HEK293 (cell line): ENCODE data around the gene SLC22A8.

Experiments used
- CTCF ChIA-PET: fragments of 350-600 bp; formaldehyde crosslinking; extraction: SDS; loops from one replicate; lab custom pipeline; 2021; ENCODE audit warnings: antibody characterized with exemption; lab: Yijun Ruan, JAX
- POLR2A ChIA-PET: fragments of 300-600 bp; formaldehyde crosslinking; extraction: SDS; loops from one replicate; lab custom pipeline; 2020; ENCODE audit warnings: antibody characterized with exemption, inconsistent platforms; lab: Yijun Ruan, JAX
- H3K27ac ChIP-seq: fragments of 200-500 bp; sonication (Bioruptor generic); 2 replicates; pipeline ENCODE4 v1.5.1; 2014; ENCODE audit warnings: low read depth, low read length, control low read depth, inconsistent platforms; ENCODE audit errors: extremely low read depth
- H3K36me3 ChIP-seq, 2 experiments: fragments of 200-500 bp in 1 of 2; sonication (Bioruptor generic) in 1 of 2; 1 replicate in 1 of 2; 2 replicates in 1 of 2; pipeline ENCODE4 v1.5.1; 2014 to 2017; ENCODE audit warnings: inconsistent platforms in 2 of 2, low read length in 2 of 2; ENCODE audit not compliant: control insufficient read depth in 2 of 2, insufficient read depth in 1 of 2
- H3K4me1 ChIP-seq: fragments of 200-500 bp; sonication (Bioruptor generic); 2 replicates; pipeline ENCODE4 v1.5.1; 2014; ENCODE audit warnings: mild to moderate bottlenecking, low read length, inconsistent platforms; ENCODE audit not compliant: control insufficient read depth, insufficient read depth
- H3K4me3 ChIP-seq: 2 replicates; pipeline ENCODE4 v1.5.1; 2011; ENCODE audit warnings: low read depth, mild to moderate bottlenecking, control low read depth, low read length, moderate library complexity
- H3K9me3 ChIP-seq: fragments of 200-500 bp; sonication (Bioruptor generic); 2 replicates; pipeline ENCODE4 v1.5.1; 2014; ENCODE audit warnings: low read depth, low read length, inconsistent platforms; ENCODE audit not compliant: control insufficient read depth, insufficient read depth
- ATF2 ChIP-seq: fragments of 450-650 bp; formaldehyde crosslinking; IDR thresholded peaks from 2 replicates; pipeline ENCODE4 v1.5.1; 2016; ENCODE audit warnings: missing biosample characterization, missing genetic modification characterization, low read depth
- BCL11A ChIP-seq: fragments of 450-650 bp; formaldehyde crosslinking; IDR thresholded peaks from 2 replicates; pipeline ENCODE4 v1.5.1; 2016; ENCODE audit warnings: low read depth, missing biosample characterization, missing genetic modification characterization
- CTCF ChIP-seq: fragments of 450-650 bp; formaldehyde crosslinking; IDR thresholded peaks from 2 replicates; pipeline ENCODE4 v1.5.1; 2016; ENCODE audit warnings: missing biosample characterization, missing genetic modification characterization
- FEZF1 ChIP-seq: fragments of 450-650 bp; formaldehyde crosslinking; IDR thresholded peaks from 2 replicates; pipeline ENCODE4 v1.5.1; 2016; ENCODE audit warnings: missing biosample characterization, missing genetic modification characterization
- GLI2 ChIP-seq: fragments of 450-650 bp; formaldehyde crosslinking; IDR thresholded peaks from 2 replicates; pipeline ENCODE4; 2017; ENCODE audit warnings: missing biosample characterization, missing genetic modification characterization, low read depth, borderline replicate concordance
- KLF1 ChIP-seq: fragments of 450-650 bp; formaldehyde crosslinking; IDR thresholded peaks from 2 replicates; pipeline ENCODE4 v1.5.1; 2016; ENCODE audit warnings: missing biosample characterization, missing genetic modification characterization
- KLF7 ChIP-seq: fragments of 450-650 bp; formaldehyde crosslinking; IDR thresholded peaks from 2 replicates; pipeline ENCODE4 v1.5.1; 2016; ENCODE audit warnings: missing biosample characterization, missing genetic modification characterization, borderline replicate concordance
- KLF9 ChIP-seq: fragments of 450-650 bp; formaldehyde crosslinking; IDR thresholded peaks from 2 replicates; pipeline ENCODE4 v1.5.1; 2016; ENCODE audit warnings: missing biosample characterization, missing genetic modification characterization, low read depth
- SP2 ChIP-seq: fragments of 450-650 bp; formaldehyde crosslinking; IDR thresholded peaks from 2 replicates; pipeline ENCODE4 v1.5.1; 2016; ENCODE audit warnings: missing biosample characterization, missing genetic modification characterization
- ZBTB8A ChIP-seq: fragments of 450-650 bp; formaldehyde crosslinking; IDR thresholded peaks from 2 replicates; pipeline ENCODE4 v1.5.1; 2016; ENCODE audit warnings: missing biosample characterization, missing genetic modification characterization
- ZNF132 ChIP-seq: fragments of 450-650 bp; formaldehyde crosslinking; IDR thresholded peaks from 2 replicates; pipeline ENCODE4 v1.5.1; 2017; ENCODE audit warnings: missing biosample characterization, missing genetic modification characterization, borderline replicate concordance
- ZNF133 ChIP-seq: fragments of 450-650 bp; formaldehyde crosslinking; IDR thresholded peaks from 2 replicates; pipeline ENCODE4 v1.5.1; 2016; ENCODE audit warnings: missing biosample characterization, missing genetic modification characterization
- ZNF146 ChIP-seq: fragments of 450-650 bp; formaldehyde crosslinking; IDR thresholded peaks from 2 replicates; pipeline ENCODE4 v1.5.1; 2016; ENCODE audit warnings: missing biosample characterization, missing genetic modification characterization
- ZNF202 ChIP-seq: fragments of 450-650 bp; formaldehyde crosslinking; IDR thresholded peaks from 2 replicates; pipeline ENCODE4 v1.5.1; 2016; ENCODE audit warnings: missing biosample characterization, missing genetic modification characterization, borderline replicate concordance
- ZNF24 ChIP-seq: fragments of 450-650 bp; formaldehyde crosslinking; IDR thresholded peaks from 2 replicates; pipeline ENCODE4 v1.5.1; 2016; ENCODE audit warnings: missing biosample characterization, missing genetic modification characterization
- ZNF280D ChIP-seq: fragments of 450-650 bp; formaldehyde crosslinking; IDR thresholded peaks from 2 replicates; pipeline ENCODE4 v1.5.1; 2016; ENCODE audit warnings: missing biosample characterization, missing genetic modification characterization
- ZNF433 ChIP-seq: fragments of 450-650 bp; formaldehyde crosslinking; IDR thresholded peaks from 2 replicates; pipeline ENCODE4 v1.5.1; 2016; ENCODE audit warnings: missing biosample characterization, missing genetic modification characterization, low read depth
- ZNF488 ChIP-seq: fragments of 450-650 bp; formaldehyde crosslinking; IDR thresholded peaks from 2 replicates; pipeline ENCODE4 v1.5.1; 2016; ENCODE audit warnings: missing biosample characterization, missing genetic modification characterization
- ZNF600 ChIP-seq: fragments of 450-650 bp; formaldehyde crosslinking; IDR thresholded peaks from 2 replicates; pipeline ENCODE4 v1.5.1; 2016; ENCODE audit warnings: missing biosample characterization, missing genetic modification characterization
- ZNF610 ChIP-seq: fragments of 450-650 bp; formaldehyde crosslinking; IDR thresholded peaks from 2 replicates; pipeline ENCODE4 v1.5.1; 2016; ENCODE audit warnings: missing biosample characterization, missing genetic modification characterization, borderline replicate concordance
- ZNF624 ChIP-seq: fragments of 450-650 bp; formaldehyde crosslinking; IDR thresholded peaks from 2 replicates; pipeline ENCODE4 v1.5.1; 2017; ENCODE audit warnings: missing biosample characterization, missing genetic modification characterization
- ZNF785 ChIP-seq: fragments of 450-650 bp; formaldehyde crosslinking; IDR thresholded peaks from 2 replicates; pipeline ENCODE4 v1.5.1; 2016; ENCODE audit warnings: missing biosample characterization, missing genetic modification characterization
- ZSCAN18 ChIP-seq: fragments of 450-650 bp; formaldehyde crosslinking; IDR thresholded peaks from 2 replicates; pipeline ENCODE4 v1.5.1; 2016; ENCODE audit warnings: missing biosample characterization, missing genetic modification characterization
- ZSCAN5A ChIP-seq: fragments of 450-650 bp; formaldehyde crosslinking; IDR thresholded peaks from 2 replicates; pipeline ENCODE4 v1.5.1; 2016; ENCODE audit warnings: missing biosample characterization, missing genetic modification characterization

The SLC22A8 gene

GRCh38 chr11:63022441-63022840 lies 6.8 kb upstream of the SLC22A8 start:
- Histone ChIP-seq H3K9me3 (no peaks in the 10 kb centered on the region), H3K36me3 (no peaks in the 10 kb centered on the region), H3K27ac (no peak overlapping the region), H3K4me1 (no peaks in the 10 kb centered on the region; the same call in 1 of the 2 replicates), H3K4me3 (no peak overlapping the region)
- ChIA-PET CTCF (interaction anchor here (0.6 to 8.6 kb wide), 14 partner anchors 9 to 290 kb away, joined by 3 to 450 read pairs (median 6); no protein-coding TSS in a partner anchor), POLR2A (no interaction called here)
- TF ChIP-seq FEZF1 (tag by site-specific recombination) (no peak), SP2 (tag by site-specific recombination) (no peak), ZSCAN5A (tag by site-specific recombination) (no peak), ZNF624 (tag by site-specific recombination) (no peak), GLI2 (no peak), ZNF133 (tag by site-specific recombination) (no peak), ZNF24 (no peak), ZNF202 (tag by site-specific recombination) (no peak), ZNF433 (tag by site-specific recombination) (no peak), KLF1 (tag by site-specific recombination) (no peak)

GRCh38 chr11:63020671-63021291 lies 5.1 kb upstream of the SLC22A8 start:
- Histone ChIP-seq H3K4me3 (no peak overlapping the region), H3K9me3 (no peaks in the 10 kb centered on the region), H3K27ac (no peak overlapping the region), H3K36me3 (no peaks in the 10 kb centered on the region), H3K4me1 (no peaks in the 10 kb centered on the region; the same call in 1 of the 2 replicates)
- CTCF ChIA-PET = interaction anchor here (0.6 to 8.6 kb wide), 16 partner anchors 9 to 602 kb away, joined by 3 to 450 read pairs (median 4); no protein-coding TSS in a partner anchor
- POLR2A ChIA-PET = interaction anchor here (0.6 to 1.6 kb wide), 3 partner anchors 99 to 180 kb away, joined by 5 to 7 read pairs (median 6); no protein-coding TSS in a partner anchor
- no peak for TF ChIP-seq ZNF488 (tag by site-specific recombination)
- TF ChIP-seq ZNF132 (tag by site-specific recombination) = no peak
- TF ChIP-seq ZNF146 (tag by site-specific recombination) = no peak
- no peak for TF ChIP-seq ZSCAN18 (tag by site-specific recombination)
- TF ChIP-seq ZNF610 (tag by site-specific recombination) = no peak
- 0 out of 2 replicates have a peak, but pooled peaks have one; percentile 18 for TF ChIP-seq KLF1 (tag by site-specific recombination)
- peak; percentile 27 for TF ChIP-seq CTCF (tag by site-specific recombination)
- no peak for TF ChIP-seq ZBTB8A
- no peak for TF ChIP-seq ZNF280D (tag by site-specific recombination)
- no peak for TF ChIP-seq ZNF785 (tag by site-specific recombination)
- TF ChIP-seq KLF9 (tag by site-specific recombination) = peak; percentile 45; the same call in 1 of the 2 replicates
- TF ChIP-seq BCL11A (tag by site-specific recombination) = no peak
- TF ChIP-seq KLF7 = no peak
- TF ChIP-seq ATF2 (tag by site-specific recombination) = no peak
- no peak for TF ChIP-seq ZNF600 (tag by site-specific recombination)
